AG04449 (cell line): ENCODE data around the gene EHD1.
"Not testable (repeated sequence)": the region's sequence is repeated elsewhere in the genome, so short reads cannot be mapped to it uniquely, and the experiment has no call there.

Experiments used
- CTCF ChIA-PET: fragments of 350-600 bp; formaldehyde crosslinking; extraction: SDS; loops from one replicate; lab custom pipeline; 2021; ENCODE audit warnings: antibody characterized with exemption; lab: Yijun Ruan, JAX
- POLR2A ChIA-PET: fragments of 400-600, 350-600 bp; formaldehyde crosslinking; extraction: SDS; loops from one replicate; lab custom pipeline; 2020; ENCODE audit warnings: antibody characterized with exemption, inconsistent platforms; lab: Yijun Ruan, JAX
- DNase-seq: peaks from one replicate; pipeline ENCODE4 v3.0.0-alpha.2; 2010; ENCODE audit warnings: low read depth, low spot score
- H3K4me3 ChIP-seq: 2 replicates; pipeline ENCODE4 v1.5.1; 2011; ENCODE audit warnings: low read depth, mild to moderate bottlenecking, control low read depth, low read length
- CTCF ChIP-seq: IDR thresholded peaks from one replicate; pipeline ENCODE4 v1.5.1; 2011; ENCODE audit warnings: mild to moderate bottlenecking, moderate library complexity, low read length, control low read depth, inconsistent platforms; ENCODE audit not compliant: insufficient read depth; ENCODE audit errors: missing control alignments

Gene EHD1

GRCh38 chr11:64848826-64849597, 29.4 kb downstream of the EHD1 start:
- no peak for TF ChIP-seq CTCF
- POLR2A ChIA-PET: interaction anchor here (0.7 to 4.4 kb wide), 3 partner anchors 20 to 273 kb away, joined by 3 to 31 read pairs (median 4); partner anchors contain the start of genes EHD1, FAU and MRPL49
- DNase-seq: no peak
- CTCF ChIA-PET: interaction anchor here (0.6 to 37.3 kb wide), 21 partner anchors 7 to 269 kb away, joined by 3 to 1375 read pairs (median 7); partner anchors contain the start of genes ARL2, ATG2A, BATF2 and EHD1
- no peak overlapping the region for H3K4me3 ChIP-seq

GRCh38 chr11:64848214-64848825, 30.1 kb downstream of the EHD1 start:
- TF ChIP-seq CTCF: no peak
- POLR2A ChIA-PET: interaction anchor here (0.7 to 4.4 kb wide), 6 partner anchors 21 to 274 kb away, joined by 3 to 31 read pairs (median 4); partner anchors contain the start of genes EHD1, FAU and MRPL49
- H3K4me3 ChIP-seq: no peak overlapping the region
- no peak for DNase-seq
- CTCF ChIA-PET: interaction anchor here (0.6 to 37.3 kb wide), 34 partner anchors 8 to 286 kb away, joined by 3 to 1375 read pairs (median 5); partner anchors contain the start of genes ARL2, ATG2A, BATF2 and EHD1

- CTCF ChIA-PET: interaction anchor here (0.7 to 37.3 kb wide), 32 partner anchors 9 to 288 kb away, joined by 3 to 1375 read pairs (median 5); partner anchors contain the start of genes ARL2, ATG2A, BATF2 and EHD1
- peak; percentile 93 for TF ChIP-seq CTCF
- DNase-seq: no peak
- H3K4me3 ChIP-seq: no peak overlapping the region
- POLR2A ChIA-PET: interaction anchor here (0.8 to 1.7 kb wide), 4 partner anchors 22 to 41 kb away, joined by 3 to 7 read pairs (median 6); partner anchors contain the start of gene EHD1
Observed at GRCh38 chr11:64846998-64847666, 31.3 kb downstream of the EHD1 start.

- POLR2A ChIA-PET: interaction anchor here (0.6 to 2.3 kb wide), 3 partner anchors 31 to 289 kb away, joined by 3 to 8 read pairs (median 7); partner anchors contain the start of gene EHD1
- not testable (repeated sequence) for H3K4me3 ChIP-seq, DNase-seq
- CTCF ChIA-PET: interaction anchor here (0.7 to 37.3 kb wide), 17 partner anchors 8 to 272 kb away, joined by 3 to 1375 read pairs (median 5); partner anchors contain the start of genes ARL2, BATF2, EHD1 and MEN1
Observed at GRCh38 chr11:64845776-64846129, 32.7 kb downstream of the EHD1 start.

GRCh38 chr11:64845129-64845775, 33.2 kb downstream of the EHD1 start:
- no peak for TF ChIP-seq CTCF
- no peak overlapping the region for H3K4me3 ChIP-seq
- CTCF ChIA-PET: interaction anchor here (0.7 to 37.3 kb wide), 16 partner anchors 9 to 273 kb away, joined by 3 to 1375 read pairs (median 4); partner anchors contain the start of genes ARL2, BATF2, EHD1 and MEN1
- POLR2A ChIA-PET: interaction anchor here (0.6 to 2.3 kb wide), 2 partner anchors 32 to 290 kb away, joined by 3 to 8 read pairs; no protein-coding TSS in a partner anchor
- no peak for DNase-seq
